Pulmonary artery endothelial cell (primary cell): Measurements from ENCODE around the gene ADAMTS13. TPM values are rescaled to one million over a fixed set of nuclear protein-coding genes. Genes with fewer than 3 reads are reported as not detected.
"Not testable (repeated sequence)": the region's sequence is repeated elsewhere in the genome, so short reads cannot be mapped to it uniquely, and the experiment has no call there.

Experiments used
- DNase-seq: peaks from one replicate; pipeline ENCODE4 v3.0.0-alpha.2; 2011; ENCODE audit warnings: low read depth, low spot score
- total RNA-seq: library from RNA; depleted of rRNA; stranded (reverse); fragments of >200 nt; gene quantifications from 2 replicates; pipeline ENCODE4 v1.2.3, GENCODE V29; 2014

The ADAMTS13 gene
- total RNA-seq: 0.53 and 0.66 TPM in 2 replicates

DNA sequence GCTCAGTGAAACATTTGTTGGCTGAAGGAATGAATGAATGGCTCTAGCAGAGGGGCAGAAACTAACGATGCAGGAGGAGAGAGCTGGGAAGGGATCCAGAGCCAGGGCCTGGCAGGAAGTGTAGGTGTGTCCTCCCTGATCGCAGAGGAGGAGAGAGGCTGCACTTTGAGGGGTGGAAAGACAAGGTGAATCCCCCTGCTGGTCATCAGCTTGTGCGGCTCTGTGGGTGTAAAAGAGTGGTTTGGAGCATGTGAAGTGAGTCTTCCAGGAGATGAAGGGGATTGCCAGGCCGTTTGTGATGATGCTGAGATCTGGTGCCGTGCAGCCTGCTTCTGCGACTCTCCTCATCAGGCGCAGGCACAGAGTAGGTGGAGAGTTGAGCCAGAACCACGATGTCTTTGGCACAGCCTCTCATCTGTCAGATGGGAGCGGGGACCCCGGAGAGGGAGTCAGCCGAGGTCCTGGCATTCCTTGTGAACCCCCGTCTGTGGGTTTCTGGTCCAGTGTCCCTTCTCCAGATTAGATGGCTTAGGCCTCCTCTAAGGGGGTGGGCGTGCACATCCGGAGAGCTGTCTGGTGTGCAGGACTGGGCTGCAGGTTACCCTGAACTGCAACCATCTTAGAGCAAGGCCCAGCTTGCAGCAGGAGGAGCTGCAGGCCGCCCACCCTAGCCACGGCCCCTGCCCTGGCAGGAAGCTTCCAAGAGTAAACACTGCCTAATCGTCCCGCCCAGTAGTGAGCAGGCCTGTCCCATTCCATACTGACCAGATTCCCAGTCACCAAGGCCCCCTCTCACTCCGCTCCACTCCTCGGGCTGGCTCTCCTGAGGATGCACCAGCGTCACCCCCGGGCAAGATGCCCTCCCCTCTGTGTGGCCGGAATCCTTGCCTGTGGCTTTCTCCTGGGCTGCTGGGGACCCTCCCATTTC, at the start of gene ADAMTS13:
TSS of gene ADAMTS13 (plus strand) at position 753 of the 928 bp plus-strand sequence. CDS start at position 830, 77 bp downstream.
- DNase-seq: no peak

DNA sequence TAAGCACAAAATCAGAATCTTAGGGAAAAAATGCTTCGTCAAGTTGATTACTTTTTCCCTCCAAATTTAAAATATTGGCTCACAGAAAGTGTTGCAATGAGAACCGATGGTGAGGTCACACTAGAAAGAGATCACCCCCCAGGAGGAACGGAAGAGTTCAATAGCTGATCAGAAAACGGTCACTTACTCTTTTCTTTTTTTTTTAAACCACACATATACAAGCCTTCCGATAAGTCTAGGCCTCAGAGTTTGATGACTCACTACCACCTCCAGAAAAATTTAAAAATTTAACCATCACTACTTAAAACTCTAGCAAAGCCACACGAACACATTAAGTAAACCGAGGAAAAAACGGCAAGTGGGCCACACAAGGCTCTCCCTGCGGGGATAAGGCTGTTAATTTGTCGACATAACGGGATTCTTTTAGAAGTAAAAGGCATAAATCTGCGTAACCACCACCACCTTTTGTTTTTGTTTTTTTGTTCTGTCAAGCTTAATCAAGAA, 47.5 kb upstream of the ADAMTS13 start:
- DNase-seq: no peak

DNA sequence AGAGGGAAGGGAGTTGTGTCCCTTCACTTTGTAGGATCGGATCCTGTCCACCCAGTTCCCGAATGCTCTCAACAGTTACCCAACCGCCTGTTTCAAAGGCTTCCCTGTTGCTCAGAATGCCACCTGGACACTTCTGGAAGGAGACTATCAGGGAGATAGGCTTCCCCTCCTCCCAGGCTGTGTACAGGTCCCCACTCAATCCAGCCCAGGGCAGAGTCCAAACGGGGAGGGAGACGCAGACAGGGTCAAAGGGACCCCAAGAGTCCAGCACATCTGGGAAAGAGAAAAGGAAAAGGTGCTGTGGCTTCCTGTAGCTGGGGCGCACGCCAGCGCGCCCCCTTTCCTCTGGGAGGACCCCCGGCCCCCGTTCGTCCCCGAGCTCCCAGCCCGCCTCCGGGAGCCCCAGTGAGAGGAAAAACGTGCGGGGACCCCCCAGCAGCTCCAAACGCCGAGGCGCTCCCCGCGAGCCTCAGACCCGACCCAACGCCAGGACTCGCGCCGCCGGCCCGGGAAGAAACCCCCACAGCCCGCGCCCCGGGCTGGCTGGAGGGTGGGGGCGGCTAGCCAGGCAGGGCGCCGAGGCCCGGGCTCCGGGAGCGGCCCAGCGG, 46.9 kb upstream of the ADAMTS13 start:
- no peak for DNase-seq

DNA sequence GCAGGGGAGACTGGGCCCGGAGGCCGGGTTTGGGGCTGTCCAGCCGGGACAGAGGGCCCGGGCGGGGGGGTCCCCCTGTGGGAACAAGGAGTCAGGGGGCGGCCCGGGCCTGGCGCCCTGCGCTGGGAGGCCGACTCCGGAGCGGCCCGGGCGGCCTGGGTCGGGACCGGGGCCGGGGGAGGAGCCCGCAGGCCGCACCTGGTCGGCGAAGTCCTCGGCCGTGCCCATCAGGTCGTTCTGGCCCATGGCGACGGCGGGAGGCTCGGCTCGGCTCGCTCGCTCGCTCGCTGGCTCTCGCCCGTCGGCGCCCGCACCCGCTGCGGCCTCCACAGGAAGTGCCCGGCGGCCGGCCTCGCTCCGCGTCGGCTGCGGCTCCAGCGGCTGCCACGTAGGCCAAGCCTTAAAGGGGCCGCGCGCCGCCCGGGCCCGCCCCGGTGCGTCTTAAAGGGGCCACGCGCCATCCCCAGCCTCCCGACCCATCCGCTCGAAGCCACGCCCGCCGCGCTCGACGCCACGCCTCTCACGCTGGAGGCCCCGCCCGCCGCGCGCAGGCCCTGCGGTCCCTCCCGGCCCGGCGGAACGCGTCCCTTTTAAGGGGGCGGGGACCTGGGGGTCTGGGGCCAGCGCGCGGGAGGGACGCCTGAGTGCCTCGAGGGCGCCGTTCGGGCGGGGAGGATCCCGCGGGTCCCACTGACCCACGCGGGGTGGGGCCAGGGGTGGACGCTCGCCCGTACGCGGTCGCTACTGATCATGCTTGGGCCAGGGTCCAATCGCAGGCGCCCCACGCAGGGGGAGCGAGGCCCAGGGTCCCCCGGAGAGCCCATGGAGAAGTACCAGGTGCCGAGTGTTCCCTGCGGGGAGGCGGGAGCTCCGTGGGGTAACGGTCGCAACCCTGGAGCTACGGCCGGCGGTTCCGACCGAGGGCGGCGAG, 46.2 kb upstream of the ADAMTS13 start, which contains the start of the genes STKLD1 and SURF4:
TSS of gene STKLD1 (plus strand) at position 643 of the 931 bp plus-strand sequence. CDS start at position 751, 108 bp downstream.
TSS of gene SURF4 (minus strand) at position 337 of the 931 bp plus-strand sequence. CDS start at position 246, 91 bp downstream.
- DNase-seq: peak; percentile 90

DNA sequence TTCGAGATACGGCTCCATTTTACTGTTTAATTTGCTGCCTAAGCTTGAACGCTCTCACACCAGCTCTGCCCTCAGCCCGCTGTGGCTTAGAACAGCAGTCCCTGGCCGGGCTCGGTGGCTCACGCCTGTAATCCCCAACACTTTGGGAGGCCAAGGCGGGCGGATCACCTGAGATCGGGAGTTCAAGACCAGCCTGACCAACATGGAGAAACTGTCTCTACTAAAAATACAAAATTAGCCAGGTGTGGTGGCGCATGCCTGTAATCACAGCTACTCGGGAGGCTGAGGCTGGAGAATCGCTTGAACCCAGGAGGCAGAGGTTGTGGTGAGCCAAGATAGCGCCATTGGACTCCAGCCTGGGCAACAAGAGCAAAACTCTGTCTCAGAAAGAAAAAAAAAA, 44.9 kb upstream of the ADAMTS13 start:
- DNase-seq: not testable (repeated sequence)

DNA sequence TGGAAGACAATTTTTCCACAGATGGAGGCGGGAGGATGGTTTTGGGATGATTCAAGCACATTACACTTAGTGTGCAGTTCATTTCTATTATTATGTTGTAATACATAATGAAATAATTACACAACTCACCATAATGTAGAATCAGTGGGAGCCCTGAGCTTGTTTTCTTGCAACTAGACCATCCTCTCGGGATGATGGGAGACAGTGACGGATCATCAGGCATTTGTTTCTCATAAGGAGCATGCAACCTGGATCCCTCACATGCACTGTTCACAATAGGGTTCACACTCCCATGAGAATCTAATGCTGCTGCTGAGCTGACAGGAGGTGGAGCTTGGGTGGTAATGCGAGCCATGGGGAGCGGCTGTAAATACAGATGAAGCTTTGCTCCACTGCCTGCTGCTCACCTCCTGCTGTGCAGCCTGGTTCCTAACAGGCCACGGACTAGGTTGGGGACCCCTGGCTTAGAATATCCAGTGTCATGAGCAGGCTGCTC, 44.4 kb upstream of the ADAMTS13 start:
- no peak for DNase-seq

DNA sequence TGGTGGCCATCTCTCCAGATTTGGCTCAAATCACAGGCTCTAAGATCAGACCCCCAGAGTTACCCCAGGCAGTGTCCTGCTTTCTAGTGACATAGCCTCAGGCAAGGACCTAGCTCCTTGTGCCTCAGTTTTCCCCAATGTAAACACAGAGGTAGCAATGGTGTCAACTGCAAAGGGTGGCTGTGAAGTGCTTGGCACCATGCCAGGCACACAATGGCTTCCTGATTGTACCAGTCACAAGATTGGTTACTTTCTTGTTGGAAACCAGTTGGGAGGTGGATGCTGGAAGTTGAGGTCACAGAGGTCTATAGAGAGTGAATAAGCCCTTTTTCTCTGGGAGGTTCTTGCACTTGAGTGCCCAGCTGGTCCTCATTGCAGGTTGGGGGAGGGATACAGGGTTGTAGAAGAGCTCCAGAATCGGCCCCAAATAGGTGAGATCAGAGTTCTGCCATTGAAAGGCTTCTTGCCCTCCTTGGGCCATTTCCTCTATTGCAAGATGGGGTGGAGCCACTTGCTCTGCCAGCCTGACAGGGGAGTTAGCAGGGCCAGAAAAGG, 43.7 kb upstream of the ADAMTS13 start:
- no peak for DNase-seq

DNA sequence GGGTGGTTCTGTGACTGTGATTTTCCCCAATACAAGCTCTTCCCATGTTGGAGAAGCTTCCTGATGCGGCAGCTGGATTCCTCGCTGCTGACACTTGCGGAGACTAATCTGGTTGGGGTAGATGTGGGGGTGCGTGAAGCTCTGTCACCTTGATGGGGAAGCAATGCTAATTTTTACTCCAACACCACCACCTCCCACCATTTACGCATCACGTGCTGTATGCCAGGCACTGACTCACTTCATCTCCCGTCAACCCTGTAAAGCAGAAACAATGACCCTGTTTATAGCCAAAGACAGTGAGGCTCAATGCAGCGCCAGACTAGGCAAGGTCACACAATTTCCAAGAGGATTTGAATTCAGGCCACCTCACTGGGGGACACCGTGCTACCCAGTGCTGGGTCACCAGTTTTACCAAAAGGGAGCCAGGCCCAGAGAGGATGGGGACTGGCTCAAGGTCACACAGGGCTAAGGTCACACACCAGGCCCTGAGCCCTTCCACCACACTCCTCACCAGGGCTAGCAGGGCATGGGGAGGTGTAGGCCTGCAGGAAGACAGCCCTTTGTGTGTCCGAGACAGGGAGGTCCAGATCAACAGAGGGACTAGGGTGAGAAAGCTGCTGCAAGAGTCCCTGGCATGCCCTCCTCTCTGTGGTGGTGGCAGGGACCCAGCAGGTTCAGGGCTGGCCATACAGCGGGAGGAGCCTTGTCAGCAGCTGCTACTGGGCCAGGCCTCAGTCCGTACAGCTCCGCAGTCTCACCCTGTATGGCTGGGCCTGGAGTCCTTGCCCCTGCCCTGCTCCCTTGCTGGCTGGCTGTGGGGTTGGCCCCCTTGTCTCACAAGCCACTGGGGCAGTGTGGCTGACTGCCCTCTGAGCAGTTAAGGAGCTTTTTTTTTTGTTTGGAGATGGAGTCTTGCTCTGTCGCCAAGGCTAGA, 42.7 kb upstream of the ADAMTS13 start:
- DNase-seq: no peak

DNA sequence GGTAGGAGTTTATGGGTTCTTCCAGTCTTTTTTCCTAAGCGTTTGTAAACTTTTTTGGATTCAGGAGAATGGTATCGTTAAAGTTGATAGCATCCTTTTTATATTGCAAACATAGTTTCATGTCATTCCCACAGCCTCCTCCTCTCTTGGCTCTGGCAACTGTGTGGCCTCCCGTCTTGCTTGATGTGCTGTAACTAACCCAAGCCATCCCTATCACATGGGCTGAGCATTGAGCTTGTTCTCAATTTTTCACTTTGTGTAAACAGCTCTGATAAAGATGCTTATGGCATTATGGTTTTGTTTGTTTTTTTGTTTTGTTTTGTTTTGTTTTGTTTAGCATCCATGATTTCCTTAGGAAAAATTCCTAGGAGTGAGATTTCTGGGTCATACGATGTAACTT, 41.4 kb upstream of the ADAMTS13 start:
- no peak for DNase-seq

DNA sequence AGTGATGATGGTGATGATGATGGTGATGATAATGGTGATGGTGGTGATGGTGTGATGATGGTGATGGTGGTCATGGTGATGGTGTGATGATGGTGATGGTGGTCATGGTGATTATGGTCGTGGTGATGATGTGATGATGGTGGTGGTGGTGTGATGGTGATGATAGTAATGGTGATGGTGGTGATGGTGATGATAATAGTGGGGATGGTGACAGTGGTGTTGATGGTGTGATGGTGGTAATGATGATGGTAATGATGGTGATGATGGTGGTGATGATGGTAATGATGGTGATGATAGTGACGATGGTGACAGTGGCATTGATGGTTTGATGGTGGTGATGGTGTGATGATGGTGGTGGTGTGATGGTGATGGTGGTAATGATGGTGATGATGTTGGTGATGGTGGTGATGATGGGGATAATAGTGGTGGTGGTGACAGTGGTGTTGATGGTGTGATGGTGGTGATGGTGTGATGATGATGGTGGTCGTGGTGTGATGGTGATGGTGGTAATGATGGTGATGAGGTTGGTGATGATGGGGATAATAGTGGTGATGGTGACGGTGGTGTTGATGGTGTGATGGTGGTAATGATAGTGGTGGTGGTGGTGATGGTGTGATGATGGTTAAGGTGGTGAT, 39.5 kb upstream of the ADAMTS13 start:
- DNase-seq: no peak

DNA sequence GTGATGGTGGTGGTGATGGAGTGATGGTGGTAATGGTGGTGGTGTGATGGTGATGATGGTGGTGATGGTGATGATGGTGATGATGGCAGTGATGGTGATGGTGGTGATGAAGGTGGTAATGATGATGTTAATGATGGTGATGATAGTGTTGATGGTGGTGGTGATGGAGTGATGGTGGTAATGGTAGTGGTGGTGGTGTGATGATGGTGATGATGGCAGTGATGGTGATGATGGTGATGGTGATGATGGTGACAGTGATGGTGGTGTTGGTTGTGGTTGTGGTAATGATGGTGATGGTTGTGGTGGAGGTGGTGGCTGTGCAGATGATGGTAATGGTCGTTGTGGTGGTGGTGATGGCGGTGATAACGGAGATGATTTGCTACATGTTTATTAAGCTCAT, 38.7 kb upstream of the ADAMTS13 start:
- DNase-seq: no peak

DNA sequence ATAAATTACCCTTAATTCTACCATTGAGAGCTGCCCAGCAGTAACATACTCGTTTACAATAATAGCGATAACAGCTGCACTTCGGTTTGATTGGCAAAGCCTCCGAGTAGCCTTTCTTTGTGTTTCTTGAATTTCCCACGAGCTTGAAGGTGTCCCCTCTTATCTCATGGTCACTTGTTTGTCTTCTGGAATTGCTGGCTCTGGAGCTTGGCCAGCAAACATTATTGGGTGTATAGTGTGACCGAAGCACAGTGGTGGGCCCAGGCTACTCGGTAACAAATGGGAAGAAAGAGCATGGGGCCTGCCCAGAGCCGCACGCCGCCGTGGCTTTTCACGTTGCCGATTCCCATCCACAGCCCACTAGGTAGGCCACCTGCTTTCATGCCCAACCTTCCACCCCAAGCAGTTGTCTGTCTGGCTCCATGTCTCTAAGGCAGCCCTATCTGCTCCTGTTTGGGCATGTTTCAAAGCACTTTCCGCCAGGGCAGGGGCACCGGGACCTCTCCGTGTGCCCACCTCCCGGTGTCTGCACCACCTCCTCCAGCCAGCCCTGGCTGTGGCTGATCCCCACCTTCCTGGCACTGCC, 37.3 kb upstream of the ADAMTS13 start:
- no peak for DNase-seq

DNA sequence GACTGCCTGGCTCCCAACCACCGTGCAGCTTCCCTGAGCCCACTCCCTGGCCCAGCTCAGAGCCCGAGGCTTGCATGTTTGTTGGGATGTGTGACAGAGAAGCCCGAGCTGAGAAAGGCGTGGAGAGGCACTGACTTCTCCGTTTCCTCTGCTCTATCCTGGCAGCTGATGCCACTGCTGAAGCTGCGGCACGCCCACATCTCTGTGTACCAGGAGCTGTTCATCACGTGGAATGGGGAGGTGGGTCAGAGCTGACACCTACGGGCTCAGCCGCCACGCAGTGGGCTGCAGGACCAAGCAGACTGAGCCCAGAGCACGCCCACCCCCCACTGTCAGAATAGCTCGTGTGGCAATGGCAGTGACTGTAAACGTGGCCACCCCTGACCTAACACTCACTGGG, 36.7 kb upstream of the ADAMTS13 start:
- DNase-seq: no peak

DNA sequence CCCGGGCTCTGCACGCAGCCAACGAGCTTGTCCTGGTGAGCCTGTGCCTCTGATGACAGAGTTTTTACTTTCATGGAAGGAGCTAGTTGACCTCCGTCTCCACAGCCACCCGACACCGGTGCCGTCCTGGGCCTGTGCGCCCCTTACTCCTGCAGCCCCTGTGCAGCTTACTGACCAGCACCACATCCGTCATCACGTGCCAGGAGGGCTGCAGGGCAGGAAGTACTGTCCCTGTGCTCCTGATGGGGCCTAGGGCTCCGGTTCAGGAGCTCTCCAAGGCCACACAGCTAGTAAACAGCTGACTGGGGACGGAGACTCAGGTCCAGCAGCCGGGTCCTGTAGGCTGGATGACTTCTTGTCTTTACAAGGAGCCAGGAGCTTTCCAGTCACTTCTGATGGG, 35.8 kb upstream of the ADAMTS13 start:
- DNase-seq: no peak

DNA sequence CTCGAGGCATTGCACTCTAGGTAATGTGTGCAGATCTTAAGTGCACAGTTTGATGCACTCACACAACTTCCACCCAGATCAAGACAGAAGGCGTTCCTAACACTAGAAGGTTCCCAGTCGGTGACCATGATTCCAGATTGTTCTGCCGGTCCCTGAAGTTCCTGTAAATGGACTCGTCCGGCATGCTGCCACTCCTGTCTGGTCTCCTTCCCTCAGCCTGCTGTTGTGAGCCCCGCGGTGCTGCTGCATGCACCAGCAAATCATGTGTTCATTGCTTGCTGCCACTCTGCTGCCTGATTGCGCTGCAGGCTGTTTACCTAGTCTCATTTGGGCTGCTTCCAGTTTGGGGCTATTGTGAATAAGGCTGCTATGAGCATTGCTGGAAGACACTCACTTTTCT, 34.5 kb upstream of the ADAMTS13 start:
- no peak for DNase-seq

DNA sequence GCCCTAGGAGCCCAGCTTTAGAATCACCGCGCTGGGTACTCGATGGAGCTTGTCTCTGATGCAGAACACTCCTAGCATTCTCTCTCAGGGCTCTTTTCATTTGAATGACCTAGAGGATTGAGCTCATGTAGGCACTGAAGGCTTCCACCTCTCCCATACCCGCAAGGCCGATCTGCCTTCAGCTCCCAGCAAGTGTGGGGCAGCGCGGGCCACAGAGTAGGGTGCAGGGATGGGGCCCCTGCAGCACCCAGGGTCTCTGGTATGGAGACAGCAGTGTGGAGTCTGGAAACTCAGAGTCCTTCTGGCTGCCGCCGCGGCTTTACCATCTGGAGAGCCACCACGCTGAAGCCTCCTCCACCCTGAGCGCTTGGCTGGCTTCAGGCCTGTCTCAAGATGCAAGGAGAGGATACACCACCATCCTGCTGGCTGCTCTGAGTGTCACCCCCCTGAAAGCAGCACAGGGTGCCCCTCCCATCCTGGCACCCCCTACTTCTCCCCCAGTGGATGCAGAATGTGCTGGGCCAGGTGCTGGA, 33.1 kb upstream of the ADAMTS13 start:
- DNase-seq: no peak

DNA sequence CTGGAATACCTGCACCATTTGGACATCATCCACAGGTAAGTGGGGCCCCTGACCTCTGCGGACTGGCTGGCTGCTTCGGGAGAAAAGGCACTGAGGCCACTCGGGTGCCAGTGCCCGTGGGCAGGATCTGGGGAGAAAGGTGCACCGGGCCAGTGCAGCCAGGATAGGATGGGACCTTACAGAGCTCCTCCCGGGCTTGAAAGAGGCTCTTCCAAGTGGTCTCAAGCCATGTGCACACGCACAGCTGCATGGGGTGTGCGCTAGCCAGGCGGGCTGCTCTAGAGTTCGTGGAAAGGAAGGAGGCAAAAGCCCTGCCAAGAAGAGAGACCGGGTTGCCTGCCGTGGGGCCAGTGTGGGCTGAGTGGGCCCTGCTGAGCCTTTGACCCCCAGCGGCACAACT, 32.6 kb upstream of the ADAMTS13 start:
- no peak for DNase-seq

DNA sequence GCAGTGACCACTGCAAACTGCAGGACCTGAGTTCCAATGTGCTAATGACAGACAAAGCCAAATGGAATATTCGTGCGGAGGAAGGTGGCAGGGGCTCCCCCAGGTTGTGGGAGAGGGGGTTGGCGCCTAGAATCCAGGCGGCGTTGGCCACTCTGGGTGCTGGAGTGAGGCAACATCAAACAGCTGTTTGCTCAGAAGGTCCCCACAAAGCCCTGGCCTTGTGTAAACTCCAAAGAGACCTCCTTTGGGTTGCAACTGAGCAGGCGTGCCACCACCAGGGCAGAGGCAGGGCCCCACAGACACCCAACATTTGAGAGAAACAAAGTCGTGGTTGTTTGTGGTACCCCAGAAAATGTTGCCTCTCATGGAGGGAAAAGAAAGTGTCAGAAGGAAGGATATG, 31.5 kb upstream of the ADAMTS13 start:
- DNase-seq: no peak
